H1 (cell line): ENCODE results near the gene GANC. TPM values are rescaled to one million over a fixed set of nuclear protein-coding genes. Genes with fewer than 3 reads are reported as not detected.

Experiments used
- ASH2L ChIP-seq: fragments of 200-600, 300-600 bp; sonication (generic); IDR thresholded peaks from one replicate; pipeline ENCODE4 v1.7.1; 2017; ENCODE audit warnings: low read length
- ATF2 ChIP-seq: IDR thresholded peaks from 2 replicates; pipeline ENCODE4 v1.6.1; 2012; ENCODE audit warnings: low read length, inconsistent platforms
- BRCA1 ChIP-seq: IDR thresholded peaks from 2 replicates; pipeline ENCODE4 v1.6.1; 2012; ENCODE audit warnings: low read depth, low read length, improper control_type of control experiment
- CHD1 ChIP-seq: IDR thresholded peaks from 2 replicates; pipeline ENCODE4 v1.6.1; 2012; ENCODE audit warnings: low read depth, low read length, improper control_type of control experiment
- E2F6 ChIP-seq: IDR thresholded peaks from 2 replicates; pipeline ENCODE4 v1.6.1; 2012; ENCODE audit warnings: inconsistent platforms
- EP300 ChIP-seq, 2 experiments: IDR thresholded peaks; 1 replicate in 1 of 2; 2 replicates in 1 of 2; pipeline ENCODE4 v1.6.1; 2011 to 2012; ENCODE audit warnings: low read depth in 2 of 2, low read length in 2 of 2, mild to moderate bottlenecking in 2 of 2, borderline replicate concordance in 1 of 2, inconsistent platforms in 1 of 2, moderate library complexity in 1 of 2
- FOSL1 ChIP-seq: IDR thresholded peaks from 2 replicates; pipeline ENCODE4 v1.6.1; 2011; ENCODE audit warnings: mild to moderate bottlenecking, low read depth, low read length, moderate library complexity; ENCODE audit not compliant: insufficient read depth
- HDAC2 ChIP-seq, 2 experiments: fragments of 300-600 bp in 1 of 2; sonication (generic) in 1 of 2; IDR thresholded peaks; 2 replicates each; pipeline ENCODE4 v1.6.1; 2011 to 2012; ENCODE audit warnings: low read depth in 2 of 2, low read length in 2 of 2, mild to moderate bottlenecking in 2 of 2, moderate library complexity in 2 of 2, borderline replicate concordance in 1 of 2, inconsistent platforms in 1 of 2
- HDAC6 ChIP-seq: IDR thresholded peaks from one replicate; pipeline ENCODE4 v1.7.1; 2012; ENCODE audit warnings: low read depth, mild to moderate bottlenecking, inconsistent platforms, low read length, moderate library complexity
- JUN ChIP-seq: IDR thresholded peaks from 2 replicates; pipeline ENCODE4 v1.6.1; 2011; ENCODE audit warnings: low read depth, mild to moderate bottlenecking, improper control_type of control experiment, low read length
- KDM4A ChIP-seq: IDR thresholded peaks from one replicate; pipeline ENCODE4 v1.7.1; 2012; ENCODE audit warnings: low read depth, mild to moderate bottlenecking, moderate library complexity, low read length, inconsistent platforms; ENCODE audit not compliant: severe bottlenecking
- PHF8 ChIP-seq: fragments of 200-600 bp; sonication (generic); conservative IDR thresholded peaks from 2 replicates; pipeline ENCODE4 v1.7.1; 2012; ENCODE audit warnings: low read depth, mild to moderate bottlenecking, inconsistent platforms, low read length, moderate library complexity
- POLR2A ChIP-seq, 2 experiments: IDR thresholded peaks; 1 replicate in 1 of 2; 2 replicates in 1 of 2; pipeline ENCODE4 v1.6.1; 2011; ENCODE audit warnings: low read depth in 2 of 2, low read length in 2 of 2, mild to moderate bottlenecking in 2 of 2; ENCODE audit errors: control extremely low read depth in 1 of 2
- RNF2 ChIP-seq: fragments of 200-900, 300-1000 bp; sonication (generic); IDR thresholded peaks from 2 replicates; pipeline ENCODE4 v1.7.1; 2016; ENCODE audit warnings: borderline replicate concordance, low read depth, mild to moderate bottlenecking, antibody characterized with exemption, low read length; ENCODE audit not compliant: poor library complexity, severe bottlenecking; ENCODE audit errors: missing control alignments
- SAP30 ChIP-seq: fragments of 300-600 bp; sonication (generic); IDR thresholded peaks from 2 replicates; pipeline ENCODE4 v1.7.1; 2012; ENCODE audit warnings: low read length, moderate library complexity, mild to moderate bottlenecking, inconsistent platforms; ENCODE audit not compliant: insufficient read depth, insufficient replicate concordance
- SP2 ChIP-seq: IDR thresholded peaks from 2 replicates; pipeline ENCODE4 v1.6.1; 2012; ENCODE audit warnings: mild to moderate bottlenecking, low read length, inconsistent platforms
- SUZ12 ChIP-seq: fragments of 200-600 bp; sonication (generic); IDR thresholded peaks from 2 replicates; pipeline ENCODE4 v1.6.1; 2012; ENCODE audit warnings: mild to moderate bottlenecking, inconsistent platforms, low read length, moderate library complexity, mixed read lengths
- TAF7 ChIP-seq: optimal IDR thresholded peaks from 2 replicates; pipeline ENCODE3; 2011; ENCODE audit warnings: low read depth, mild to moderate bottlenecking, inconsistent platforms, low read length, moderate library complexity, borderline replicate concordance
- YY1 ChIP-seq: IDR thresholded peaks from 2 replicates; pipeline ENCODE4 v1.6.1; 2011; ENCODE audit warnings: low read depth, mild to moderate bottlenecking, low read length
- polyA plus RNA-seq, 7 experiments: library from polyadenylated mRNA; depleted of rRNA in 3 of 7; stranded (reverse) in 5 of 7; unstranded in 2 of 7; fragments of >200 nt in 5 of 7; fragments of 200-250 nt in 2 of 7; gene quantifications; 1 replicate in 5 of 7; 2 replicates in 1 of 7; 4 replicates in 1 of 7; pipeline versions ENCODE4 v1.2.1 to v1.2.3, GENCODE V29; 2011 to 2013; ENCODE audit warnings: missing spikeins in 2 of 7, mixed read lengths in 2 of 7
- total RNA-seq: library from RNA; stranded (reverse); fragmentation: NEBNext Ultra II Directional; extraction: Animal tissue kit (Norgen Biotek cat#: 25700); gene quantifications from 2 replicates; pipeline ENCODE4 v1.2.1, GENCODE V29; 2021

Gene GANC
- total and polyA plus RNA-seq, 2 of the 8 experiments (the other 6 are each of a cell fraction or from before 2014, with no cell fraction given): 6.8 to 14.4 TPM

- peak; percentile 69 for TF ChIP-seq TAF7
- TF ChIP-seq FOSL1: no peak
- TF ChIP-seq HDAC6: no peak
- peak; percentile 58 for TF ChIP-seq E2F6
- no peak for TF ChIP-seq BRCA1
- TF ChIP-seq SP2: no peak
- TF ChIP-seq JUN: no peak
- no peak for TF ChIP-seq SUZ12
- TF ChIP-seq EP300 (IDR thresholded peaks at IDR 0.05; ENCODE audit: borderline replicate concordance in 1 of 2, low read depth in 2 of 2, low read length in 2 of 2): 0 out of 3 replicates have a peak, but pooled peaks of 1 of the 2 experiments have one; percentile 2
- TF ChIP-seq YY1: peak; percentile 96
- no peak for TF ChIP-seq CHD1
- peak; percentile 97 to 99 for TF ChIP-seq POLR2A (IDR thresholded peaks at IDR 0.05; ENCODE audit: control extremely low read depth in 1 of 2, low read depth in 2 of 2, low read length in 2 of 2)
- TF ChIP-seq RNF2: no peak
- TF ChIP-seq SAP30: peak; percentile 94
- TF ChIP-seq HDAC2 (IDR thresholded peaks at IDR 0.05; ENCODE audit: borderline replicate concordance in 1 of 2, low read depth in 2 of 2, low read length in 2 of 2): no peak; a peak in 1 of 4 replicates
- TF ChIP-seq ASH2L: peak; percentile 67
- peak; percentile 100 for TF ChIP-seq PHF8
- peak; percentile 59; the same call in 1 of the 2 replicates for TF ChIP-seq ATF2
- peak; percentile 64 for TF ChIP-seq KDM4A
Observed at GRCh38 chr15:42272939-42273899, at the start of gene GANC, which contains the start of gene TMEM87A (continued).
